HG02571 (cell line): Measurements from ENCODE around the gene BANF1.
"Not testable (repeated sequence)": the region's sequence is repeated elsewhere in the genome, so short reads cannot be mapped to it uniquely, and the experiment has no call there.

ENCODE experiments used
- ATAC-seq: cut with Tn5 transposase; IDR thresholded peaks from one replicate; pipeline ENCODE4 v1.9.1; 2021; ENCODE audit warnings: mild to moderate bottlenecking, moderate library complexity; ENCODE audit not compliant: unreplicated experiment

BANF1 gene

DNA sequence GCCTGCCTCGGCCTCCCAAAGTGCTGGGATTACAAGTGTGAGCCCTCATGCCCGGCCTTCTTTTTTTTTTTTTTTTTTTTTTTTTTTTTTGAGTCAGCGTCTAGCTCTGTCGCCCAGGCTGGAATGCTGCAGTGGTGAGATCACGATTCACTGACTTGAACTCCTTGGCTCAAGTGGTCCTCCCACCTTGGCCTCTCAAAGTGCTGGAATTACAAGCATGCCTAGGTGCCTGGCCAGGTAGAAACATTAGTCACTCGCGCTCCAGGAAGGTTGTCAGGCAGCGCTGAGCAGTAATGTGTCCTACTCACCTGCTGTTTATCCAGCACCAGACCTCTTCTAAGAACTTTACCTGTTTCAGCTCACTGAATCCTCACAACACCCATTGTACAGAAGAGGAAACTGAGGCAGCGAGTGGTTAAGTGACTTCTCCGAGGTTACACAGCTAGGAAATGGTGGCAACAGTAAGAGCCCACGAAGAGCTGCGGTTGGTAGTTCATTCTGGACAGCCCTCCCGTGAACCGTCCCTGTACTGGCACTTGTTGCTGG lies 9.0 kb downstream of the BANF1 start:
- ATAC-seq, result no peak

DNA sequence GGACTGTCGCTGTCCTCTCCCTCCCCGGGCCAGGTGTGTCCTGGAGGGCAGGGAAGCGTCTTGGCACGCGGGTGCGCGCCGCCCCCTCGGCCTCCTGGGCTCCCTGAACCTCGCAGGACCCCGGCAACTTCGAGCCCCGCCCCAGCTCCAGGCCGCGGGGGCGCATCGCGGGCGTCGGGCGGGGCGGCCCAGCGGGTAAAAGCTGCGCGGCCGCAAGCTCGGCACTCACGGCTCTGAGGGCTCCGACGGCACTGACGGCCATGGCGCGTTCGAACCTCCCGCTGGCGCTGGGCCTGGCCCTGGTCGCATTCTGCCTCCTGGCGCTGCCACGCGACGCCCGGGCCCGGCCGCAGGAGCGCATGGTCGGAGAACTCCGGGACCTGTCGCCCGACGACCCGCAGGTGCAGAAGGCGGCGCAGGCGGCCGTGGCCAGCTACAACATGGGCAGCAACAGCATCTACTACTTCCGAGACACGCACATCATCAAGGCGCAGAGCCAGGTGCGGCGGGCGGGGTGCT lies 9.5 kb downstream of the BANF1 start, which contains the start of gene CST6:
Gene CST6 (plus strand): TSS at position 224 of the 519 bp plus-strand sequence. CDS start 37 bp downstream, at position 261.
- ATAC-seq, result no peak

DNA sequence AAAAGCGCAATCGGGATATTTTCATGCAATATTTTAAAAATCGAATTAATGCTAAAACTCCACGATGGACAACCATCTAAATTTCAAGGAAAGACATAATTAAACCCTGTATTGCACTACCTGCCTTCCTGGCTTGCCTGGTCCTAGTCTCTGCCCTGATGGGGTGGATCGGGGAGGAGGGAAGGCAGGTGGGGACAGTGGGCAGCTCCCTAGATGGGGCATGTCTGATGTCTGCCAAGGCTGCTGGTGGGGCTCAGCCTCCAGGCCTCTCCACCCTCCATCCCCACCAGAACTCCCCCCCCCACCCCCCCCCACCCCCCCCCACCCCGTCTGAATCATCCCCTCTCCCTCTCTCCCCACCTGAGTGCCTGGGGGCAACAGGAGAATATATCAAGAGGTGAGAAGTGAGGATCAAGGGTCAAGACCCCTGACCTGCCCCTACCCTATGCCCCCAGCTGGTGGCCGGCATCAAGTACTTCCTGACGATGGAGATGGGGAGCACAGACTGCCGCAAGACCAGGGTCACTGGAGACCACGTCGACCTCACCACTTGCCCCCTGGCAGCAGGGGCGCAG lies 10.2 kb downstream of the BANF1 start:
- ATAC-seq, result no peak

DNA sequence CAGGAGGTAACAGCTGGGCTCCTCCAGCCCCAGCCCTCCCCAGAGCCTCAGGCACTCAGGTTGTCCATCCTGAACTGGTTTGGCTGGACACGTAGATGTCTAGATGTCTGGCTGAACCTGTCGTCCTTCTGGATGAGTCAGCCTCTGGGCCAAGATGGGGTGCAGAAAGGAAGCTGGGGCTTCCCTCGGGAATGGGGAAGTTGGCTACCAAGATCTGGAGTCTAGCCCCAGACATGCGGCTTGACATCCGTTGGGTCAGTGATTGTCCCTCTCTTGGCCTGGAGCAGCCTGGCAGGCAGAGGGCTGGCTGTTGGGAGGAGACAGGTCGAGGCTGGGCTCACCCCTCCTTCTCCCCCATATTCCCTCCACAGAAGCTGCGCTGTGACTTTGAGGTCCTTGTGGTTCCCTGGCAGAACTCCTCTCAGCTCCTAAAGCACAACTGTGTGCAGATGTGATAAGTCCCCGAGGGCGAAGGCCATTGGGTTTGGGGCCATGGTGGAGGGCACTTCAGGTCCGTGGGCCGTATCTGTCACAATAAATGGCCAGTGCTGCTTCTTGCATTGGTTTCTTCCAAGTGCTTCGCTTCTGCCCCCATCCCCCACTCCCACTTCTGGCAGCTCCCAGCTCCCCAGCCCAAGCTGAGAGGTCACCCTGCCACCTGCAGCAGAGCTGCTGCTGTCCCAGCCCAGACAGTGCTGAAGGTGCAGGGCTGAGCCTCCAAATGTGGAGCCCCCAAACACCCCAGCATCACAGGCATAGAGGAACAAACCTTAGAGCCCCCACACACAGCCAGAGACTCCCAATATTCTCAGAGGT lies 10.9 kb downstream of the BANF1 start:
- ATAC-seq, result no peak

DNA sequence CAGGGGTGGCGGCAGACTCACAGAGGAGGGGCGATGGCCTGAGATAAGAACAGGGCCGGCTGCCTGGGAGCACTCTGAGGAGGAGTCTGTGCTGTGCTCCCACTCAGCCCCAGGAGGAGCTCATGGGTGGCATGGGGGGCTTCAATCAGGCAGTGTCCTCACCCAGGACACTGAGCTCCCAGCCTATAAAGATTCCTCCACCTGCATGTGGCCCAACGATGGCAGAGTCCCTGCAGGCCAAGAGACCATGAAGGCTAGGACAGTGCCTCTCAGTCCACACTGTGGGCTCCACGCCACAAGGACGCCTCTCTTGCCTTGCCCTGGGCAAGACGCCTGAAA lies 11.4 kb downstream of the BANF1 start:
- no peak for ATAC-seq

DNA sequence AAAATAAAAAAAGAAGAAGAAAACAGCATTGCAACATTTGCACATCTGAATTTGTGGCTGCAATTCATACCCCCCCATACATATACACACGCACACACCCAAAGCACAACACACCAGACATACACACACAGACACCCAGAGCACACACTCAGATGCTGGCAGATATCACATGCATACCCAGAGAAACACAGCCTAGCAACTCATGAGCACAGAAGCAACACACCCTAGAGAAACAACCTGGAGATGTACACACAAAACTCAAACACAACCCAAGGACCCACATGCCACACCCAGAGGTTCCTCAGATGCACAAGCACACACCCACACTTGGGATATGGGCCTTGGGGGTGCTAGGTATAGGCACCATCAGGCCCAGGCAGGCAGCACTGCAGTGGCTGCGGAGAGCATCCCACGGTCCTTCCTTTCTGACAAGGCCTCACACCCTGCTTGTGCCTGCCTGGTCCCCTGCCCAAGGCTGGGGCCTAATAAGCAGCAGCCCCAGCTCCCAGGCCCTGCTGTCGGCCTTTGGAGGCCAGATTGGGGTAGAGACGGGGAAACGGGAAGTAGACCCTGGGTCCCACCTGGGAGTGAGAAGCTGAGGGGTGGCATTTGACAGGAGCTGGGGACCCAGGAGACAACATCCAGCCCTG lies 12.6 kb downstream of the BANF1 start:
- ATAC-seq, result no peak

DNA sequence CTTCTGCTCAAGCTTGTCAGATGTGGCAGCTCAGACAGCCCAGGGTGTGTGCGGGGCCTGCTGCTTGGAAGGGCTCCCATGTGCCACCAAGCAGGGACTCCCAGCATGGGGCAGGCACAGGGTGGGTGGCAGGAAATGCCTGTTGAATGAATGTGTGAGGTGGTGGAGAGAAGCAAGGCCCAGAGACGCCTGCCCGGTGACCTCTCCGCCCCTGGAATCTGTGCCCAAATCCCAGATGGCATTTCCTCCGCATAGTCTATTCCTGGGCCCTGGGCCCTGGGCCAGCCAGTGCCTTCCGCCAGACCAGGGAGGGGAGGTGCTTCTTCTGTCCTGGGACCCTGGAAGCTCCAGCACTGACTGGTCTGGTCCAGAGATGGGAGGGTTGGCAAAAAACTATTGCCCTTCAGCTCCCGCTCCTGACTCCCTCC lies 13.2 kb downstream of the BANF1 start:
- no peak for ATAC-seq

DNA sequence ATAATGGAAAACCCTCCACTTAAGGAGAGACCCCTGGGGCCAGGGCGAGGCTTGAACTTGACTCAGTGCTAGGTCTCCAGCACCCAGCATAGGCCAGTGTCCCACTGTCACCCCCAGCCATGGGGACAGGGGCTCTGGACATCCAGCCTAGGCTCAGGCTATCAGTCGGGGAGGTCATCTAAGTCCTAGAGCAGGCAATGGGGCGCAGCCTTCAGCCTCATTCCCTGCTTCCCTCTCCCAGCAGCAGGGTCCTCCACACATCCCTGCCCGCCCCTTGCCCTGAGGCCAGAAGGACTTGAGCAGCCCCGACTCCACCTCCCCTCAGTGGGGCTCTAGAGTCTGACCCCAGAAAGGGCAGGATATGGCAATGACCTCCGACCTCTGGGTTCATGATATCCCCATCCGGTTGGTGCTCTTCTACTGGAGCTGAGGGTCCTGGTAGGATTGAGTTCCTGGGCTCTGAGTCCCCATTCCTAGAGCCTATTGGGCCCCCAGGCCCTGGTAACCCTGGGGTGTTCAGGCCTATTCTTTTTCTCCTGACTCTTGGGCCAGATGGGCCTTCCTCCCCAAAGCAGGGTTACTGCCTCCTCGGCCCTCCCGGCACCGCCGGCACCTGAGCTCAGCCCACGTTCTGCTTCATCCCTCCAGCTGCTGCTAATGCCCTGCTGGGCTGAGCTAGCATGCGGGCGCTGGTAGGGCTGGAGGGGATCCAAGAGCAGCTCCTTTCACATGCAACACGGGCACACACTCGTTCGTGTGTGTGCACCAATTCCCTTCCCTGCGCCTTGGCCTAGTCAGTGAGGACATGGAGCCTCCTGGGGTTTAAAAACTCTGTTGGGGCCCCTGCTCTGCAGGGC lies 13.9 kb downstream of the BANF1 start:
- no peak for ATAC-seq

DNA sequence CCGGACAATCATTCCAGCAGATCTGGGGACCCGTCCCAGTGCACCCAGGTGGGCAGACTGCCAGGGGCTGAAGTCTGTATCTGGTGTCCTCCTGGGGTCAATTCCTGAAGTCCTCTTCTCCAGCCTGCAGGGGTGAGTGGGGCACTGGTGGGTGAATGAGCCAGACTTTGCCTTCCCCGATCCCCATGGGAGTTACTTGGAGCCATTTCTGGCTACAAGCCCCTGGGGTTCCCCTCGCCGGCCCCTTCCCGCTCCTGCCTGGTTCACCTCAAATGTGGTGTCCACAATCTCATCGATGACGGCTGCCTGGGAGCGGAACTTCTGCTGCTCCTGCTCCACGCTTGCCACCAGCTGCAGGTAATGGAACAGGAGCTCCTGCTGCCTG lies 14.5 kb downstream of the BANF1 start:
- no peak for ATAC-seq

DNA sequence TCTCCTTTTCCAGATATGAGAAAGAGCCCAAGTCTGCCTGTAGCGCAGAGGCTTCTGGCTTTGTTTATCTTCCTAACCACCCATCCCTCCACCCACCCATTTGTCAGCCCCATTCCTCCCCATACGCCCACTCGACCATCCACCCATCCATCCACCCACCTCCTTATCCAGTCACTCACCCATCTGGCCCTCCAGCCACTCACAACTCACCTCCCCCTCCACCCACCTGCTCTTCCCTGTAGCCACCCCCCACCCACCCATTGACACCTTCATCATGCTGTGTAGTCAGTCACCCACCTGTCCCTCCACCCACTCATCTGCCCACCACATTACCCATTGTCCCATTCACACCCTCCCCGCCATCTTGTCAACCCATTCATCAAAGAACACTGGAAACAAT lies 15.0 kb downstream of the BANF1 start:
- no peak for ATAC-seq

DNA sequence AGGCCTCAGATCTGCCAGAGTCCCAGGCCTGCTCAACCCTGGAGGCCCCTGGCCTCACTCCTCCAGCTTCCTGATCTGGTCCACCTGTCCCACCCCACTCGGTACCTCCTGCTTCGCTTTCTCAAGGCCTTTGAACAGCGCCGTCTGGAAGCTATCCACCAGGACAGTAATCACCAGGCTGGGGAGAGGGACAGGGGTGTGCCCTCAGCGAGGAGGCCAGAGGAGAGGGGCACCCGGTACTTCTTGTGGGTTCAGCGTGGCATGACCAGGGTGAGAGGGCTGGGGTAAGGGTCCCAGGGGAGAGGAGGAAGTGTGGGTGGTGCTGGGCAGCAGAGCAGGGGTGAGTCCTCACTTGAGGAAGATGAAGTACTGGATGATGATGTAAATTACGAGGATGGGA lies 17.9 kb downstream of the BANF1 start:
- ATAC-seq, result no peak

DNA sequence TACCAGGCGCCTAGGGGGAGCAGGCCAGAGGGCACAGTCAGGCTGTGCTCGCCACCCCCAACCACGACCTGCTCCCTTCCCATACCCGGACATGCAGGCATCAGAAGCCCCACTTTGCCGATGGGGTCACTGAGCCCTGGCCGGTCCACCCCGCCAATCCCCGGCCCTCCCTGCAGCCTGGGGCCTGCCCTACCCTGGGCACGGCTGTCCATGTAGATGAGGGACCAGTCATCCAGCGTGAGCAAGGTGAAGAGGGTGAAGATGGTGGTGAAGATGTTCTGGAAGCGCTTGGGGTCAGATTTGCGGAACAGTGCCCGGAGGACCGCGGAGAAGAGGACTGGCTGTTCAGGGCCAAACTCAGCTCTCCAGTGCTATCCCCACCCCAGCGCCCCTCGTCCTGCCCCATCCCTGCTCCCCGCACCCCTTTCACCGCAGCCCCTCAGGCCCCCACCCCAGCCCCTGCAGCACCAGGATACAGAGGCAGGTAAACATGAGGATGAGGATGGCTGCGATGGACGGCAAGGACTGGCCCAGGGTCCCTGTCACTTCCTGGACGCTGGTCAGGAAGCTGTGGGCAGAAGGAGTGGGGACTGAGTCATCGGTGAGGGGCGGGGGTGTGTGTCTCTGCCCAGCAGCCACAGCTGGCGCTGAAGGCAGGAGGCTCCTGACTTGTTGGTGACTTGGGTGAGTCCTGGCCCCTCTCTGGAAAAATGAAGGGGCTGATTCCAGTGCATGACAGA lies 18.5 kb downstream of the BANF1 start:
- no peak for ATAC-seq

DNA sequence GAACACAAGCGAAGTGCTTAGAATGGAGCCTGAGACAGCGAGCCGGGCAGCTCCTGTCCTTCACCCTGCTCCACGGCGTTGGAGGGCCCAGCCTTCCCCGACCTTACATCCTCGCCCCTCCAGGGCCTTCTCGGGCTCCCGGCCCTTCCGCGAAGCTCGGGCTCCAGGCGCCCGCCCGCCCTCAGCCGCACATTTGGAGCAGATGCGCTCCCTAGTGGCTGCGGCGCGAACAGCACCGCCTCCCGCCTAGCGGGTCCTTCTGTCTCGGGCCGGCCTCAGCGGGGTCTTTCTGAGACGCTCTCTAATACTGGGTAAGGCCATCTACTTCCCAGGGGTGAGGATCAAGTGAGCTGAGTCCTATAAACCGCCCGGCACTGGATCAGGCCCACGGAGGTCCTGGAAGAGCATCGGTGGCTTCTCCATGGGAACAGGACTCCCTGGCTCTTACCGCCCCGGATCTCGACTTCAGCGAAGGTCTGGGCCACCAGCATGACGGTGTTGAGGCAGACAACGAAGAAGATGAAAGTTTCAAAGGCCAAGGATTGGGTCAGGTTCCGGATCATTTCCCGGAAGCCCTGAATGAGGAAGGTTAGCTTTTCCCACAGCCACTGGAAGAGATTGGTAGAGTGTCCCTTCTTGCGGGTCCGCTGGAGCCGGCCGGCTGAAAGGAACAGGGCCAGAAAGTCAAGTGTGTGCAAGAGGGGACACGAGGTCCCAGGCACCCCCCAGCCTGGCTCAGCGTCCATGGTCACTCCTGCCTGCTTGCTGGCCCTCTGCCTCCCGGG lies 20.3 kb downstream of the BANF1 start:
- ATAC-seq, result no peak

DNA sequence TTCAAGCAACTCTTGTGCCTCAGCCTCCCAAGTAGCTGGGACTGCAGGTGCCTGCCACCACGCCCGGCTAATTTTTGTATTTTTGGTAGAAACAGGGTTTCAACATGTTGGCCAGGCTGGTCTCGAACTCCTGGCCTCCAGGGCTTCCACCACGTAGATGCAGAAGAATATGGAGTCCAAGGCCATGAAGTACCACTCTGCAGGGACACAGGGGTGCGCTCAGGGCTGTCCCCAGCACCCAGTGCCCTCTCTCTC lies 20.8 kb downstream of the BANF1 start:
- ATAC-seq, result not testable (repeated sequence)

DNA sequence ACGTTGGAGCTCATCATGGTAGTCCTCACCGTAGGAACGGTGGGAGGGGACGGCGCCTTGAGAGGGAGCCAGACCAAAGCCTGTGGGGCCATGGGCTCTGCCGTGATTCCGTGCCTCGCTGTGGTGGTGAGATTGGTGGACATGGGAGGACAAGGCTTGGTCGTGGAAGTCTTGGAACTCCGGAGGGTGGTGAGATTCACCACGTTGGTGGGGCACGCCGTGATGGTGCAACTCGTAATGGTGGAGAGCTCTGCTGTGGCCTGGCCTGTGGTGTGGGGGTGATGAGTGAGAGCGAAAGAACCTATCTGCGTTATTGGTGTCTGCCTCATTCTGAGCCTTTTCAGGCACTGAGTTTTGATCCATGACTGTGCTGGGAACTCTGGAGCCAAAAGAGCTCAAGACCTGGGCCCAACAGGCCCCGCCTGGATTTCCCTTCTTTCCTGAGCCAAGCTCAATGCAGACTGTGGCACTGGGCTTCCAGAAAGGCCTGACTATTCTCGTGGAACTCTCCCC lies 23.8 kb downstream of the BANF1 start, which contains the start of gene CATSPER1:
Gene CATSPER1 (minus strand): TSS at position 463 of the 513 bp plus-strand sequence. CDS start 100 bp downstream, at position 363.
- no peak for ATAC-seq

DNA sequence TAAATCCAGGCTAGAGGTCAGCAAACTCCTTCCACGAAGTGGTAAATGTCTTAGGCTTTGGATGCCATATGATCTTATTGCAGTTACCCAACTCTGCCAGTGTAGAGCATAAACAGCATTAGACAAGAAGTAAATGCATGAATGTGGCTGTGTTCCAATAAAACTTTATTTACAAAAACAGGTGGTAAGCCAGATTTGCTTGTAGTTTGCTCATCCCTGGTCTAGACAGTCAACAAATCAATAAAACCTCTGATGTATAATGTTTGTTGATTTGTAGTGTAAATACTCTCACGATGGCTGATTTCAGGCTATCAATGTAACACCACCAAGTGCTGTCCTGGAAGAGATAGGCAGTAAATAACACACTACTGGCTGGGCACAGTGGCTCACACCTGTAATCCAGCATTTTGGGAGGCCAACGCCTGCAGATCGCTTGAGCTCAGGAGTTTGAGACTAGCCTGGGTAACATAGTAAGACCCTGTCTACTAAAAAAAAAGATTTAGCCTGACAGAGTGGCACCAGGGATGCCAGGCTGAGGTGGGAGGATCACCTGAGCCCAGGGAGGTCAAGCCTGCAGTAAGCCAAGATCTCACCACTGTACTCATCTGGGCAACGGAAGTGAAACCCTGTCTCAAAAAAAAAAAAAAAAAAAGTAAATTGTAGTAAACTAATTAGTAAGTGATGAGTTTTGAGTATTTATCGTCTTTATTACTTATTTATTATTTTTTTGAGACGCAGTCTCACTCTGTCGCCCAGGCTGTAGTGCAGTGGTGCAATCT lies 30.8 kb downstream of the BANF1 start:
- ATAC-seq, result no peak

DNA sequence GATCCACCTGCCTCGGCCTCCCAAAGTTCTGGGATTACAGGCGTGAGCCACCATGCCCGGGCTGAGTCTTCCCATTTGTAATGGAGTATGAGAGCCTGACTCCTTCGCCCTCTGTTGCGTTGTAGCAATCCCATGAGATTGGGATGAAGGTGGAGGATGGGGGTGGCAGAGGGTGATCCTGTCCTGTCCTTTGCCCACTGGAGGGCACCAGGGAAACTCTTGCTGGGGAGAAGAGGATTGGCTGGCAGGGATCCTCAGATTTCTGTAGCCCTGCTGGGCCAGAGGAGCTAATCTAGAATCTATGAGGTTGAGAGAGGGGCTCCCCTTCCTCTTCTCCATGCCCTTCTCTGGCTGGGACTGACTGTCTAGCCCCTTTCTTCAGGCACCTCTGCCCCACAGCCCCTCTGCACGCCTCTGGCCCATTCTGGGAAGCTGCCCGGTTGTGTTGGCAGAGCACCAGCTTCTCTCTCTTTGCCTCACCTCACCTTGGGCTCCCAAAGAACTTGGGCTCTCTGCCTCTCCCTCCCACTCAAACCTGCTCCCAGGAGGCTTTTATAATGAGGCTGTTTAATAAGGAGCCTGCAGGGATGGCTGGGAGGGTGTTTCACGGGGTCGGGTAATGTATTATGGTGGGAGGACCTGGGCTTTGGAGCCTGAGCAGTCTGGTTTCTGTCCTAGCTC lies 33.5 kb downstream of the BANF1 start:
- no peak for ATAC-seq

DNA sequence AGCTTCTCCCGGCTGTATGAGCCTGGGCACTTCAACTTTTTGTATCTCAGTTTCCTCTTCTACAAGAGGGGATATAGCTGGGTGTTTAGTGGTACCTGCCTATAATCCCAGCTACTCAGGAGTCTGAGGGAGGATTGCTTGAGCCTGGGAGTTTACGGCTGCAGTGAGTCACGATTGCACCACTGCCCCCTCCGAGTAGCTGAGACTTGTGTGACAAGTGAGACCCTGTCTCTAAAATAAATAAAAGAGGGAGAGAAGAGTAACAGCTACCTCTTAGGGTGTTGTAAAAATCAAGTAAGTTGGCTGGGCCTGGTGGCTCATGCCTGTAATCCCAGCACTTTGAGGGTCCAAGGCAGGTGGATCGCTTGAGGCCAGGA lies 34.0 kb downstream of the BANF1 start:
- no peak for ATAC-seq
